Astrocyte (in vitro differentiated cells and primary cell): Measurements from ENCODE around the gene C6orf141. TPM values are rescaled to one million over a fixed set of nuclear protein-coding genes. Genes with fewer than 3 reads are reported as not detected.

Source experiments
- DNase-seq: peaks from one replicate; pipeline ENCODE4 v3.0.0-alpha.2; 2010; ENCODE audit warnings: low read depth
- FAIRE-seq: peaks from 2 replicates; lab custom pipeline; 2011; peaks lifted over from hg19 to GRCh38; lab: Jason Lieb, UNC
- H2AFZ ChIP-seq: 2 replicates; pipeline ENCODE4 v1.6.0; 2012; ENCODE audit warnings: low read depth, low read length, inconsistent platforms
- H3K27ac ChIP-seq: 2 replicates; pipeline ENCODE4 v1.5.1; 2011; ENCODE audit warnings: low read depth, low read length, inconsistent platforms
- H3K27me3 ChIP-seq: 2 replicates; pipeline ENCODE4 v1.6.0; 2011; ENCODE audit warnings: low read length, inconsistent platforms; ENCODE audit not compliant: insufficient read depth
- H3K36me3 ChIP-seq: 2 replicates; pipeline ENCODE4 v1.5.1; 2011; ENCODE audit warnings: low read length, inconsistent platforms; ENCODE audit not compliant: insufficient read depth
- H3K4me1 ChIP-seq: 2 replicates; pipeline ENCODE4 v1.5.1; 2011; ENCODE audit warnings: low read length, inconsistent platforms; ENCODE audit not compliant: insufficient read depth
- H3K4me2 ChIP-seq: 2 replicates; pipeline ENCODE4 v1.6.0; 2012; ENCODE audit warnings: low read length, inconsistent platforms
- H3K4me3 ChIP-seq: 2 replicates; pipeline ENCODE4 v1.5.1; 2011; ENCODE audit warnings: low read depth, mild to moderate bottlenecking, low read length, inconsistent platforms; ENCODE audit not compliant: insufficient read depth
- H3K79me2 ChIP-seq: 2 replicates; pipeline ENCODE4 v1.6.0; 2012; ENCODE audit warnings: mild to moderate bottlenecking, low read length, inconsistent platforms; ENCODE audit not compliant: insufficient read depth
- H3K9ac ChIP-seq: 2 replicates; pipeline ENCODE4 v1.6.0; 2012; ENCODE audit warnings: mild to moderate bottlenecking, low read length, inconsistent platforms
- H3K9me3 ChIP-seq: 2 replicates; pipeline ENCODE4 v1.5.1; 2012; ENCODE audit warnings: low read depth, mild to moderate bottlenecking, low read length, inconsistent platforms; ENCODE audit not compliant: insufficient read depth
- H4K20me1 ChIP-seq: 2 replicates; pipeline ENCODE4 v1.6.0; 2012; ENCODE audit warnings: low read length, inconsistent platforms; ENCODE audit not compliant: insufficient read depth
- H3K27ac Mint-ChIP-seq: one replicate; pipeline ENCODE4 v1.8.0; 2021; ENCODE audit warnings: mild to moderate bottlenecking, mixed read lengths; ENCODE audit not compliant: unreplicated experiment
- H3K27me3 Mint-ChIP-seq: one replicate; pipeline ENCODE4 v1.8.0; 2021; ENCODE audit warnings: low read depth, mixed read lengths; ENCODE audit not compliant: unreplicated experiment
- H3K36me3 Mint-ChIP-seq: one replicate; pipeline ENCODE4 v1.8.0; 2021; ENCODE audit warnings: low read depth, mixed read lengths; ENCODE audit not compliant: unreplicated experiment
- H3K4me1 Mint-ChIP-seq: one replicate; pipeline ENCODE4 v1.8.0; 2021; ENCODE audit warnings: low read depth, mixed read lengths; ENCODE audit not compliant: unreplicated experiment
- H3K4me3 Mint-ChIP-seq: one replicate; pipeline ENCODE4 v1.8.0; 2021; ENCODE audit warnings: mild to moderate bottlenecking, moderate library complexity, mixed read lengths; ENCODE audit not compliant: unreplicated experiment
- H3K9me3 Mint-ChIP-seq: one replicate; pipeline ENCODE4 v1.8.0; 2021; ENCODE audit warnings: mild to moderate bottlenecking, mixed read lengths; ENCODE audit not compliant: unreplicated experiment
- EZH2 ChIP-seq: IDR thresholded peaks from 2 replicates; pipeline ENCODE4 v1.6.1; 2012; ENCODE audit warnings: mild to moderate bottlenecking, low read length, inconsistent platforms; ENCODE audit not compliant: insufficient read depth
- total RNA-seq: library from RNA; stranded (reverse); gene quantifications from 2 replicates; pipeline ENCODE4 v1.2.1, GENCODE V29; 2021
- TF ChIP-seq, protein P1 (sequence below): IDR thresholded peaks from 2 replicates; pipeline ENCODE4 v1.5.1; 2011; ENCODE audit warnings: low read depth, mild to moderate bottlenecking, inconsistent platforms, low read length, moderate library complexity; ENCODE audit not compliant: insufficient read depth

Gene C6orf141
- total RNA-seq, 1 donor from 2014 or later = 4.6 TPM

DNA sequence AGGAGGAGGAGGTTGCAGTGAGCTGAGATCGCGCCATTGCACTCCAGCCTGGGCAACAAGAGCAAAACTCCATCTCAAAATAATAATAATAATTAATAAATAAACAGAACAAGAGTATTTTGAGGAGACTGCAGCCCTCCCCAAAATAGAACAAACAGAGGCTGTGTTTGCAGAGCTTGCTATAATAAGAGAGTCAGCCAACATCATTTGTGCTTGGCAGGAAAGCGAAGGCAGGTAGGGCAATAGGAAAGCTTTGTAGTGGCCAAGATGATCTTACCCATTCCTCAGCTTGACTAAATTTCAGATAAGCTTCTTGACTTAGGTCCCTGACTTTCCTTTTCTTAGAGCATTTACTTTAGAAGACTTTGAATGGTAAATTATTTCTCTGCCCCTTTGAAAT is 6.7 kb downstream of the C6orf141 start:
- Mint-ChIP-seq H3K27ac (no peak overlapping the region), H3K4me3 (no peak overlapping the region), H3K27me3 (no peaks in the 10 kb centered on the region), H3K36me3 (no peaks in the 10 kb centered on the region), H3K4me1 (no peaks in the 10 kb centered on the region), H3K9me3 (no peaks in the 10 kb centered on the region)
- Histone ChIP-seq H3K4me2 (no peak overlapping the region), H3K9ac (no peak overlapping the region), H2AFZ (no peak overlapping the region), H4K20me1 (no peaks in the 10 kb centered on the region), H3K36me3 (no peaks in the 10 kb centered on the region), H3K9me3 (no peaks in the 10 kb centered on the region), H3K79me2 (peaks cover 14% of the 10 kb centered on the region), H3K27me3 (no peaks in the 10 kb centered on the region), H3K27ac (no peak overlapping the region), H3K4me1 (peaks cover 17% of the 10 kb centered on the region), H3K4me3 (no peak overlapping the region)
- TF ChIP-seq, protein P1, sequence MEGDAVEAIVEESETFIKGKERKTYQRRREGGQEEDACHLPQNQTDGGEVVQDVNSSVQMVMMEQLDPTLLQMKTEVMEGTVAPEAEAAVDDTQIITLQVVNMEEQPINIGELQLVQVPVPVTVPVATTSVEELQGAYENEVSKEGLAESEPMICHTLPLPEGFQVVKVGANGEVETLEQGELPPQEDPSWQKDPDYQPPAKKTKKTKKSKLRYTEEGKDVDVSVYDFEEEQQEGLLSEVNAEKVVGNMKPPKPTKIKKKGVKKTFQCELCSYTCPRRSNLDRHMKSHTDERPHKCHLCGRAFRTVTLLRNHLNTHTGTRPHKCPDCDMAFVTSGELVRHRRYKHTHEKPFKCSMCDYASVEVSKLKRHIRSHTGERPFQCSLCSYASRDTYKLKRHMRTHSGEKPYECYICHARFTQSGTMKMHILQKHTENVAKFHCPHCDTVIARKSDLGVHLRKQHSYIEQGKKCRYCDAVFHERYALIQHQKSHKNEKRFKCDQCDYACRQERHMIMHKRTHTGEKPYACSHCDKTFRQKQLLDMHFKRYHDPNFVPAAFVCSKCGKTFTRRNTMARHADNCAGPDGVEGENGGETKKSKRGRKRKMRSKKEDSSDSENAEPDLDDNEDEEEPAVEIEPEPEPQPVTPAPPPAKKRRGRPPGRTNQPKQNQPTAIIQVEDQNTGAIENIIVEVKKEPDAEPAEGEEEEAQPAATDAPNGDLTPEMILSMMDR = no peak
- no peak for TF ChIP-seq EZH2
- FAIRE-seq (no peak), DNase-seq (no peak)

DNA sequence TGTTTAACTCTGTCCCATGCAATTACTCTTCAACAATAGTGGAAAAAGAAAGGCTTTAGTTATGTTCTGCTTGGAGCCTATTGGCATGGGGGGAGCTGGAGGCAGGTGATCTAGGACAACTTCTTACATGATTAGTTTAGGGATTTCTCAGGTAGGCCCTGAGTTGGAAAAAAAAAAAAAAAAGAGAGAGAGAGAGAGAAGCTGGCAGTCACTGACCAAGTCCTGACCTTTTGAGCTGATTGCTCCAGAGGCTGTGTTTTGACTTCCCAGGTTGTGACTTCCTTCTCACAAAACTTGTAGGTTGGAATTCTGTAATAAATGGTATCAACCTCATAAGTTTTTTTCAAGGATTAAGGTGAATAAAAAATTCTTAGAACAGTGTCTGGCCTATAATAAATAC is 7.8 kb downstream of the C6orf141 start:
- DNase-seq (no peak), FAIRE-seq (no peak)
- Histone ChIP-seq H3K27ac (no peak overlapping the region), H4K20me1 (no peaks in the 10 kb centered on the region), H3K4me3 (no peak overlapping the region), H3K4me2 (no peak overlapping the region), H3K79me2 (peaks cover 5% of the 10 kb centered on the region), H3K36me3 (no peaks in the 10 kb centered on the region), H3K9ac (no peak overlapping the region), H3K27me3 (no peaks in the 10 kb centered on the region), H3K9me3 (no peaks in the 10 kb centered on the region), H3K4me1 (peaks cover 14% of the 10 kb centered on the region), H2AFZ (no peak overlapping the region)
- Mint-ChIP-seq H3K36me3 (no peaks in the 10 kb centered on the region), H3K4me3 (no peak overlapping the region), H3K4me1 (no peaks in the 10 kb centered on the region), H3K27ac (no peak overlapping the region), H3K9me3 (no peaks in the 10 kb centered on the region), H3K27me3 (no peaks in the 10 kb centered on the region)
- TF ChIP-seq, protein P1 = no peak
- TF ChIP-seq EZH2 = no peak

DNA sequence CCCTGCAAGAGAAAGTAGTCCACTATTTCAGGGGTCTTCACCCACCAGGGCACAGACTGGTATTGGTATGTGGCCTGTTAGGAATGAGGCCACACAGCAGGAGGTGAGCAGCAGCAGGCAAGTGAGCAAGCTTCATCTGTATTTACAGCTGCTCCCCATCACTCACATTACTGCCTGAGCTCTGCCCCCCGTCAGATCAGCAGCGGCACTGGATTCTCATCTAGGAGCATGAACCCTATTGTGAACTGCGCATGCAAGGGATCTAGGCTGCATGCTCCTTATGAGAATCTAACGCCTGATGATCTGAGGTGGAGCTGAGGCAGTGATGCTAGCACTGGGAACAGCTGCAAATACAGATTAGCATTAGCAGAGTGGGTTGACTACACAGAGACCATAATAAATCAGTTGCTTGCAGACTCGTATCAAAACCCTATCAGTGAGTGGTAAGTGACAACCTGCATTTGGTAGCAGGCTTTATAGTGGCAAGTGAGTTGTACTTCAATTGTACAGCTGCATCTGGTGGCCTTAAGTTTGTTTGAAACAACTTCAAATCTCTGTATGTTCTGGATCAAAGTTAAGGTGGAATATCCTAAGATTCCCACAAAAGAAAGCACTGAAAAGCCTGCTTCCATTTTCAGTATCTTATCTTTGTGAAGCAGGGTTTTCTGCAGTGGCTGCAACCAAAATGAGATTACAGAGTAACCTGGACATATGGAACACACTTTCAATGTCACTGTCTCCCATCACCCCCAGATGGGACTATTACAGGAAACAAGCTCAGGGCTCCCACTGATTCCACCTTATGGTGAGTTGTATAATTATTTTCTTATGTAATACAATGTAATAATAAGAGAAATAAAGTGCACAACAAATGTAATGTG is 12.8 kb downstream of the C6orf141 start:
- no peaks in the 10 kb centered on the region for H3K9me3 Mint-ChIP-seq
- H3K36me3 Mint-ChIP-seq = no peaks in the 10 kb centered on the region
- no peaks in the 10 kb centered on the region for H3K36me3 ChIP-seq
- H3K4me1 ChIP-seq = peaks cover 7% of the 10 kb centered on the region
- TF ChIP-seq, protein P1 = no peak
- no peak for TF ChIP-seq EZH2
- no peak overlapping the region for H3K27ac Mint-ChIP-seq
- no peak overlapping the region for H3K4me3 Mint-ChIP-seq
- H3K4me3 ChIP-seq = no peak overlapping the region
- DNase-seq (no peak), FAIRE-seq (no peak)
- no peaks in the 10 kb centered on the region for H3K27me3 ChIP-seq
- H3K4me2 ChIP-seq = no peak overlapping the region
- H3K9me3 ChIP-seq = no peaks in the 10 kb centered on the region
- H3K79me2 ChIP-seq = no peaks in the 10 kb centered on the region
- no peaks in the 10 kb centered on the region for H3K27me3 Mint-ChIP-seq
- H2AFZ ChIP-seq = no peak overlapping the region
- H3K4me1 Mint-ChIP-seq = peaks cover 5% of the 10 kb centered on the region
- H3K27ac ChIP-seq = no peak overlapping the region
- H3K9ac ChIP-seq = no peak overlapping the region
- H4K20me1 ChIP-seq = no peaks in the 10 kb centered on the region
